CD4-positive, CD25-positive, alpha-beta regulatory T cell (primary cell): Measurements from ENCODE around the gene ALK. TPM values are rescaled to one million over a fixed set of nuclear protein-coding genes. Genes with fewer than 3 reads are reported as not detected.
"Not testable (repeated sequence)": the region's sequence is repeated elsewhere in the genome, so short reads cannot be mapped to it uniquely, and the experiment has no call there.

Experiments used
- ATAC-seq, 2 donors: fragments of 150-1000 bp; cut with Tn5 transposase; one replicate each; pipeline ENCODE4 v1.10.0; 2021; ENCODE audit warnings: low read depth in 2 of 2, moderate number of reproducible peaks in 2 of 2, moderate library complexity in 1 of 2
- DNase-seq, 3 donors: peaks; one replicate each; pipeline versions ENCODE4 v3.0.0 to v3.0.0-alpha.2; 2012 to 2022; ENCODE audit warnings: mixed read lengths in 1 of 3
- H3K27ac ChIP-seq: one replicate; pipeline ENCODE4 v1.7.0; 2013; ENCODE audit warnings: mild to moderate bottlenecking, low read length; ENCODE audit not compliant: insufficient read depth, poor library complexity, severe bottlenecking
- H3K27me3 ChIP-seq: one replicate; pipeline ENCODE4 v1.7.0; 2013; ENCODE audit warnings: low read length; ENCODE audit not compliant: control insufficient read depth, insufficient read depth
- H3K36me3 ChIP-seq: one replicate; pipeline ENCODE4 v1.7.0; 2013; ENCODE audit warnings: mild to moderate bottlenecking, low read length, moderate library complexity; ENCODE audit not compliant: control insufficient read depth, insufficient read depth
- H3K4me1 ChIP-seq: 2 replicates; pipeline ENCODE4 v1.7.0; 2013; ENCODE audit warnings: mild to moderate bottlenecking, low read length; ENCODE audit not compliant: insufficient read depth, control insufficient read depth, poor library complexity, severe bottlenecking
- H3K4me3 ChIP-seq: one replicate; pipeline ENCODE4 v1.7.0; 2013; ENCODE audit warnings: low read depth, mild to moderate bottlenecking, low read length, moderate library complexity
- H3K9me3 ChIP-seq, 2 experiments: 1 replicate in 1 of 2; 2 replicates in 1 of 2; pipeline ENCODE4 v1.7.0; 2013; ENCODE audit warnings: low read length in 2 of 2, mild to moderate bottlenecking in 1 of 2, moderate library complexity in 1 of 2; ENCODE audit not compliant: control insufficient read depth in 2 of 2
- H3K27ac Mint-ChIP-seq, 3 donors: one replicate each; pipeline ENCODE4 v1.8.0; 2020 to 2022; ENCODE audit warnings: mild to moderate bottlenecking in 3 of 3, mixed read lengths in 3 of 3, moderate library complexity in 2 of 3
- H3K27me3 Mint-ChIP-seq: one replicate; pipeline ENCODE4 v1.8.0; 2022; ENCODE audit warnings: mild to moderate bottlenecking, mixed read lengths
- H3K36me3 Mint-ChIP-seq: one replicate; pipeline ENCODE4 v1.8.0; 2020; ENCODE audit warnings: mixed read lengths
- H3K4me1 Mint-ChIP-seq, 4 donors: one replicate each; pipeline ENCODE4 v1.8.0; 2020 to 2022; ENCODE audit warnings: mixed read lengths in 4 of 4, mild to moderate bottlenecking in 1 of 4
- H3K4me3 Mint-ChIP-seq, 4 donors: one replicate each; pipeline ENCODE4 v1.8.0; 2020 to 2022; ENCODE audit warnings: mild to moderate bottlenecking in 4 of 4, mixed read lengths in 4 of 4, moderate library complexity in 3 of 4
- H3K9me3 Mint-ChIP-seq, 7 donors: one replicate each; pipeline ENCODE4 v1.8.0; 2020 to 2022; ENCODE audit warnings: mixed read lengths in 7 of 7, mild to moderate bottlenecking in 3 of 7, moderate library complexity in 2 of 7
- polyA plus RNA-seq, 4 donors: library from polyadenylated mRNA; unstranded; fragments of 300-500 nt; fragmentation: Illumina TruSeq; gene quantifications; one replicate each; pipeline ENCODE4 v1.2.3, GENCODE V29; 2021
- total RNA-seq: library from RNA; stranded (reverse); gene quantifications from one replicate; pipeline ENCODE4 v1.2.3, GENCODE V29; 2022

Gene ALK
- total and polyA plus RNA-seq, 5 donors from 2014 or later: not detected

- Histone ChIP-seq H3K4me3 (no peak overlapping the region), H3K27me3 (peaks cover 13% of the 10 kb centered on the region), H3K36me3 (no peaks in the 10 kb centered on the region), H3K9me3 (no peaks in the 10 kb centered on the region), H3K27ac (no peak overlapping the region), H3K4me1 (no peaks in the 10 kb centered on the region)
- Mint-ChIP-seq H3K27ac (no peak overlapping the region), H3K27me3 (peaks cover 39% of the 10 kb centered on the region), H3K4me3 (no peak overlapping the region), H3K9me3 (no peaks in the 10 kb centered on the region), H3K36me3 (no peaks in the 10 kb centered on the region), H3K4me1 (no peaks in the 10 kb centered on the region)
- ATAC-seq: no peak
- DNase-seq: no peak
Measured at GRCh38 chr2:29259221-29259620, 662.2 kb downstream of the ALK start.

- Histone ChIP-seq H3K9me3 (no peaks in the 10 kb centered on the region), H3K4me3 (no peak overlapping the region), H3K27me3 (peaks cover 6% of the 10 kb centered on the region), H3K4me1 (no peaks in the 10 kb centered on the region), H3K27ac (no peak overlapping the region), H3K36me3 (no peaks in the 10 kb centered on the region)
- Mint-ChIP-seq H3K27me3 (peaks cover 17% of the 10 kb centered on the region), H3K4me1 (no peaks in the 10 kb centered on the region), H3K4me3 (no peak overlapping the region), H3K36me3 (no peaks in the 10 kb centered on the region), H3K27ac (peak overlapping the region in 1 of 3 donors; percentile 15), H3K9me3 (peaks cover 0 to 2% (median 0%) of the 10 kb centered on the region in 7 donors)
- DNase-seq (no peak), ATAC-seq (no peak)
Measured at GRCh38 chr2:29255004-29255403, 666.4 kb downstream of the ALK start.

- not testable (repeated sequence) for H3K36me3 Mint-ChIP-seq, H3K4me1 Mint-ChIP-seq, H3K27ac ChIP-seq, H3K4me1 ChIP-seq, ATAC-seq, DNase-seq, H3K27me3 Mint-ChIP-seq, H3K27me3 ChIP-seq, H3K36me3 ChIP-seq, H3K4me3 Mint-ChIP-seq, H3K9me3 Mint-ChIP-seq, H3K4me3 ChIP-seq, H3K9me3 ChIP-seq
- peak overlapping the region in 1 of 3 donors; percentile 15 for H3K27ac Mint-ChIP-seq
Measured at GRCh38 chr2:29253495-29254275, 667.7 kb downstream of the ALK start.

GRCh38 chr2:29253026-29253425, 668.4 kb downstream of the ALK start:
- Mint-ChIP-seq H3K27me3 (peaks cover 7% of the 10 kb centered on the region), H3K27ac (no peak overlapping the region), H3K4me1 (no peaks in the 10 kb centered on the region), H3K9me3 (peaks cover 0 to 2% (median 0%) of the 10 kb centered on the region in 7 donors), H3K4me3 (no peak overlapping the region), H3K36me3 (no peaks in the 10 kb centered on the region)
- Histone ChIP-seq H3K4me3 (no peak overlapping the region), H3K9me3 (no peaks in the 10 kb centered on the region), H3K4me1 (no peaks in the 10 kb centered on the region), H3K27me3 (peaks cover 5% of the 10 kb centered on the region), H3K36me3 (no peaks in the 10 kb centered on the region), H3K27ac (no peak overlapping the region)
- no peak for ATAC-seq
- no peak for DNase-seq

- ATAC-seq (no peak), DNase-seq (no peak)
- Mint-ChIP-seq H3K4me3 (no peak overlapping the region), H3K27ac (no peak overlapping the region), H3K9me3 (peaks cover 0 to 2% (median 0%) of the 10 kb centered on the region in 7 donors), H3K36me3 (no peaks in the 10 kb centered on the region), H3K4me1 (no peaks in the 10 kb centered on the region), H3K27me3 (peaks cover 7% of the 10 kb centered on the region)
- Histone ChIP-seq H3K36me3 (no peaks in the 10 kb centered on the region), H3K4me3 (no peak overlapping the region), H3K9me3 (no peaks in the 10 kb centered on the region), H3K27ac (no peak overlapping the region), H3K4me1 (no peaks in the 10 kb centered on the region), H3K27me3 (peaks cover 3% of the 10 kb centered on the region)
Measured at GRCh38 chr2:29251406-29251805, 670.0 kb downstream of the ALK start.

- no peaks in the 10 kb centered on the region for H3K4me1 ChIP-seq
- H3K4me3 ChIP-seq: no peak overlapping the region
- H3K27me3 ChIP-seq: peaks cover 3% of the 10 kb centered on the region
- no peaks in the 10 kb centered on the region for H3K36me3 ChIP-seq
- H3K9me3 ChIP-seq: no peaks in the 10 kb centered on the region
- no peak overlapping the region for H3K27ac ChIP-seq
- Mint-ChIP-seq H3K36me3 (no peaks in the 10 kb centered on the region), H3K4me1 (no peaks in the 10 kb centered on the region), H3K27ac (no peak overlapping the region), H3K4me3 (no peak overlapping the region), H3K27me3 (peaks cover 9% of the 10 kb centered on the region), H3K9me3 (peaks cover 0 to 2% (median 0%) of the 10 kb centered on the region in 7 donors)
- DNase-seq (no peak), ATAC-seq (no peak)
Measured at GRCh38 chr2:29250977-29251376, 670.4 kb downstream of the ALK start.

- Histone ChIP-seq H3K9me3 (no peaks in the 10 kb centered on the region), H3K27ac (no peak overlapping the region), H3K27me3 (no peaks in the 10 kb centered on the region), H3K36me3 (no peaks in the 10 kb centered on the region), H3K4me3 (no peak overlapping the region), H3K4me1 (no peaks in the 10 kb centered on the region)
- Mint-ChIP-seq H3K36me3 (no peaks in the 10 kb centered on the region), H3K4me1 (no peaks in the 10 kb centered on the region), H3K4me3 (no peak overlapping the region), H3K9me3 (peaks cover 0 to 2% (median 0%) of the 10 kb centered on the region in 7 donors), H3K27ac (no peak overlapping the region), H3K27me3 (peaks cover 4% of the 10 kb centered on the region)
- no peak for DNase-seq
- ATAC-seq: no peak
Measured at GRCh38 chr2:29249666-29250253, 671.6 kb downstream of the ALK start.
